Measurements from ENCODE around the gene GABRD. TPM values are rescaled to one million over a fixed set of nuclear protein-coding genes. Genes with fewer than 3 reads are reported as not detected.

The GABRD gene
- polyA plus RNA-seq, 10 donors: 0.41 to 2.1 (median 0.93) TPM

- no peak for DNase-seq
Measured at GRCh38 chr1:1984560-1985070, 34.5 kb upstream of the GABRD start.

DNA sequence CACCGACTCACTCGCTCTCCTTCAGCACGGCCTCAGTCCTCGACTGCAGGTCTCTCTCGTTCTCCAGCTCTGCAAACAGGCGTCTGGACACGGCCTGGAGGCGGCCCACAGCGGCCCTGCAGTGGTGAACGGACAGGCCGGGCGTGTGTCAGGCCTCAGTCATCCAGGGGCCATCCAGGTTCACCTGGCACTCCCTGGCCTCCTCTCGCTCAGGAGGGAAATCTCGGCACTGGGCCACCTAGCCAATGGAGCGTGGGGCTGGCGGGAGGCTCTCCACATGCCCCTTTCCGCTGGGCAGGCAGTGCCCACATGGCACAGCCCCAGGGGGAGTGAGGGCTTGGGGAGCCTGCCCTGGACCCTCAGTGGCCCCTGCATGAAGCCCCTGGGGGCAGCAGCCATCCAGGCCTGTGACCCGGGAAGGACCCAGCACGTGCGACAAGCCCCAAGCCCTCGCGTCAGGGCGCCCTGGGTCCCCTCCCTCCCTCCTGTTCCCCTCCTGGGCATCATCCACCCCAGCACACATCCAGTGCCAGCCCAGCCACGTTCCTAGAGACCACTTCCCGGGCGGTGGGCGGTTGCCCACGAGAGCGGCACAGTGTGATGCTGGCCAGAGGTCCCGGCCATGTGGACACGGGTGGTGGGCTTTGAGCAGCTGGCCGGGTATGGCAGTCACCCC, 33.6 kb upstream of the GABRD start:
- DNase-seq: no peak

- DNase-seq: no peak
Measured at GRCh38 chr1:1986451-1987141, 32.5 kb upstream of the GABRD start.

DNA sequence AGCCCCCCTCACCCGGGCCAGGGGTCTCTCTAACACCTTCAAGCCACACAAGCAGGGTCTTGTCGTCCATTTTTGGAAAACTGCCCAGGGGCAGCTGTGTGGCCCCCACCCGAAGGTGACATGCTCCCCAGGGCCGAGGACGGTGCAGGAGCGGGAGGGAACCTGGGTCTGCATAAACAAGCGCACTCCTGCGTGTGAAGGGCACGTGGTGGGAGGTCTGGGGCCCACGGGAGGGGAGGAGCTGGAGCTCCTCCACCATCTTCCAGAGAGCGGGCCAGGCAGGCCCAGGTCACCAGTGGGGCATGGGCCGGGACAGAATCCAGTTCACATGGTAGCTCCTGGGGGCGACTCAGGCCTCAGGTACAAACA, 32.0 kb upstream of the GABRD start:
- no peak for DNase-seq

DNA sequence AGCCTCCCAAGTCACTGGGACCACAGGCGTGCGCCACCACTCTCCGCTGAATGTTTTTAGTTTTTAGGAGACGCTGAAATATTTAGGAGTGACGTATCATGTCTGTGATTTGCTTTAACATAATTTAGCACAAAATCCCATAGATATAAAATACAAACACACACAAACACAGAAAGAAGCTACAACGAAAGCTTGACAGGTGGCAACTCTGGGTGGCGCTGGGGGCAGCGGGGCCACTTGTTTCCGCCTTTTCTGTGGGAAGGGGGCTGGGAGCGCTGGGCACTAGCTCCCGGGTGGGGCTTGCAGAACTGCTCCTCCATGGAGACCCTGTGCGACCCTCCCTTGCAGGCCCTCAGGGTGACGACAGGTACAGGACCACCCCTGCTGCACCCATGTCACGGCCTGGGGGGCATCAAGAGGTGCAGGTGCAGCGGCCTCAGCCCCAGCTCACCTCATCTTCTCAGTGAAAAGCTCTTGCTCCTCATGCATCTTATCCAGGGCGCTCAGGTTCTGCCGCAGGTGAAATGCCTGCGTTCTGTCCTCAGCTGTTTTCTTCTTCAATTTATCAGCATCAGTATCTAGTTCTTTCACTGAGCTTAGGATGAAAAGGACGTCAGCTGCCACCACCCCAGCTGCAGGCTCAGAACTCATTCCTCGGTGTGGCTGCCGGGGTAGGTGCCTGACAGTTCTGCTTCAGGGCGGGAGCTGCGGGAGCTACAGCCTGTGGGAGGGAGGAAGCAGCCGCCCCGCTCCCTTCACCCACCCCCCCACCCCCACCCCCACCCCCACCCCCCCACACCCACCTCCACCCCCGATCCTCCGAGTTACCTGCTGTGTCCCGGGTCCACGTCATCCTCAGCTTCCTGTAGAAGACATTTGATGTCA, 30.8 kb upstream of the GABRD start:
- DNase-seq: no peak

GRCh38 chr1:1989102-1989542, 30.0 kb upstream of the GABRD start:
- DNase-seq: peak in 2 of 3 donors; percentile 25 to 54

GRCh38 chr1:1989789-1990188, 29.4 kb upstream of the GABRD start:
- DNase-seq: peak; percentile 21 to 67 (median 38)

DNA sequence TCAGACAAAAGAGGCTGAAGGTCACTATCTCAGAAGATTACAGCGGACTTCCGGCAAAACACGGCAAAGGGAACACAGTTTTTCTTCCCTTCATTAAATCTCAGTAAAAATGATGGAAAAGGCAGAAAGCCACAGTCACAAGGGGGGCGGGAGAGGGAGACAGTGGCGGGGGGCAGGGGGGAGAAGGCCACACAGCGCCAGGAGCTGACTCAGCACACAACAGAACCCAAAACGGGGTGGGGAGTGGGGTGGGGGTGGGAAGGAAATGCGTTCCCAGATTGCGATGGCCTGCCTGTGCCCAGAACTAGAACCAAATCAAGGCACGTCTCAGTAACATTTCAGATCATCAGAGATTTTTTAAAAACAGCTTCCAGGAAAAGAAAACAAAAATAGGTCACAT, 28.9 kb upstream of the GABRD start:
- DNase-seq: peak; percentile 33 to 69 (median 53)

GRCh38 chr1:1994536-1994935, 24.6 kb upstream of the GABRD start:
- DNase-seq: no peak

GRCh38 chr1:1996207-1996651, 22.9 kb upstream of the GABRD start:
- DNase-seq: peak in 1 of 3 donors; percentile 26

GRCh38 chr1:1997576-1997975, 21.6 kb upstream of the GABRD start:
- no peak for DNase-seq

DNA sequence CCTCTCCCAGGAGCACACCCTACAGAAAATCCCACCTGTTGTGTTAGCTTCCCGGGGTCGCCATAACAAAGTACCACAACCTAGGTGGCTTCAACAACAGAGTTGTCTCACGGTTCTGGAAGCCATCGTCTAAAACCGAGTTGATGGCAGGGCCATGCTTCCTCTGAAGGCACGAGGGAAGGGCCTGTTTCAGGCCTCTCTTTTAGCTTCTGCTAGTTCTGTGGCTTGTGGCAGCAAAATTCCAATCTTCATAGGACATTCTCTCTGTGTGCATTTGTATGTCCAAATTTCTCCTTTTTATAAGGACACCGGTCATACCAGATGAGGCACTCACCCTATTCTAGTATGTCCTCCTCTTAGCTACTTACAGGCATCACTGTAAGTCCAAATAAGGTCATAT, 18.7 kb upstream of the GABRD start:
- no peak for DNase-seq

DNA sequence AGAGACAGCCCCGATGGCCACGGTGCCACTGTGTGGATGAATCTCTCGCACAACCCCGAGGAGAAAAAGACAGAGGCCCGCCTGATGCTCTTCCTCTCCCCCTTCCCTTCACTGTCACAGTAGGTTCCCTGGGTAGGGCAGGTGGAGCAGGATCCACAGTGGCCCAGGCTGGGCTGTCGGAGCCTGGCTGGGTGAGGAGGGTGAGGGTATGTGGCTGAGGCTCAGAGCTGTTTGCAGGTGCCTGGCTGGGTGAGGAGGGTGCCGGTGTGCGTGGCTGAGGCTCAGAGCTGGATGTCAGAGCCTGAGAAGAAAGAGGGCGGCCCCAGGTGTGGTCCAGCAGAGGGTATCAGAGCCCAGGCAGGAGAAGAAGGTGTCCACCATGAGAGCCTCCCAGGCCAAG, 18.3 kb upstream of the GABRD start:
- no peak for DNase-seq

DNA sequence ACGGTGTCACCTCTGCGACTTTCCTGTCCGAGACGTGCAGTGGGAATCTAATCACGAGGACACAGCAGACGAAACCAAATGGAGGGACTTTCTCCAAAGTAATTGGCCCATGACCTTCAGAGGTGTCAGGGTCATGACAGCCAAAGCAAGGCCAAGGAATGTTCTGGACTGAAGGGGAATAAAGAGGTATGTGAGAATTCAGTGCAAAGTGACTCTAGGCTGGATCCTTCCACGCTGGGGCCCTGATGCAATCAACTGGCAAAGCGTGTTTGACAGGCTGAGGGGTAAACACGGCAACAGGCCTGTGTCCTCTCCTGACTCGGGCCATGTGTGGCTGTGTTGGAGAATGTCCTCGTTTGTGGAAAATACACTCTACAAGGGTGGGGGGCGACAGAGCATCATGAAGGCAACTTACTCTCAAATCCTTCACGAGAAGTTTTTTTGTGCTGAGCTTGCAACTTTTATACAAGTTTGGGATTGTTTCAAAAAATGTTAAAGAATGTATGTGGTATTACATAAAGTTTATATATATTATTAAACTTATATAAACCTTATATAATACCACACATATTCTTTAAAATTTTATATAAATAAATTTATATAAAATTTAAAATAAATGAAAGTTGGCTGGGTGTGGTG, 17.3 kb upstream of the GABRD start:
- no peak for DNase-seq

- DNase-seq: peak in 1 of 3 donors; percentile 48
Measured at GRCh38 chr1:2003541-2004131, 15.5 kb upstream of the GABRD start, which contains the start of gene CFAP74. CFAP74 (minus strand) TSS chr1:2003786; CDS start chr1:1990956, 12,830 bp downstream.

DNA sequence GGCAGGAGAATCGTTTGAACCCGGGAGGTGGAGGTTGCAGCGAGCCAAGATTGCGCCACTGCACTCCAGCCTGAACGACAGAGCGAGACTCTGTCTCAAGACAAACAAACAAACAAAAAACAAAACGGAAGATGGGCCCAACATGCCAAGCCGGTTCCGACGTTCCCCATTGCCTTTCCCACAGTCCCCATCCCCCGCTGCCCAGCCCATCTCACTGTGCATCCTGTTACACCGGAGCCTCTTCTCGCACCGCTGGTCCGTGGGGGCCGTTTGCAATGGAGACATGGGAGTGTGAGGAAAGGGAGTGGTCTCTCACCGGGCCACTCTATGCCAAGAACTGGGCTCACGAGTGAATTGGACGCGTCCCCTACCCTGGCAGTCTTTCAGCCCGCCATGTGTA, 14.3 kb upstream of the GABRD start:
- no peak for DNase-seq

DNA sequence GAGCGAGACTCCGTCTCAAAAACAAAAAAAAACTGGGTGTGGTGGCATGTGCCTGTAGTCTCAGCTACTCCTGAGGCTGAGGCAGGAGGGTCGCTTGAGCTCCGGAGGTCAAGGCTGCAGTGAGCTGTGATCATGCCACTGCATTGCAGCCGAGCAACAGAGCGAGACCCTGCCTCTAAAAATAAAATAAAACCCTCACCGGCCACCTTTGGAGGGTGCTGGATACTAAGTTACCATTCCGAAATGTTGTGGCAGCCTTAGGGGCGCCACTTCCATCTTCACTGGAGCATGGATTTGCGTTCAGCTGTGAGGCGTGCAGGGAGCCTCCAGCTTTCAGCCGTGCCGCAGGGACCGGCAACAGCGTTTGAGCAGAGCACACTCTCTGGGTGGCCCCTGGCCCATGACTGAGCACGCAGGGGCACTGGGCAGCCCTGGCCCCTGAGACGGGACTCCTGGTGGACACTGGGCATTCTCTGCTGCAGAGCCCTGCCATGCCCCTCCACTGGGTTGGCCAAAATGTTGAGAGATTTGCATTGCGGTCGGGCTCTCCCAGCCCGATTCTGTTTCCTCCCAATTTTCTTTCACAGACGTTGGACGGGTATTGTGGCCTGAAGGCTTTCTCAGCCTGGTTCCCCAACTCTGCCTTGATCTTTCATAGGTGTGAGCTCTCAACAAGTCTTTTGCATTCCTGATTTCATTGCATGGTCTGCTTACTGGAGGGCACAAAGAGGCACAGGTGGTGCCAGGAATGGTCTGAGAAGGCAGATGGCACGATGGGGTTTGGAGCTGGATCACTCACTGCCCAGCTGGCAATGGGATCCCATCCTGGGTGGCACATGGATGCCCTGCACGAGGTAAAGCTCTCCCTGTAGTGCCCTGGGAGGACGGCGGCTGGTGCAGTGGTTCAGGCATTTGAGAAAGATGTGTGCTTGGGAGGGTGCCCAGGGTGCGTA, 9.8 kb upstream of the GABRD start:
- DNase-seq: no peak

GRCh38 chr1:2014181-2014580, 5.0 kb upstream of the GABRD start:
- DNase-seq: no peak

DNA sequence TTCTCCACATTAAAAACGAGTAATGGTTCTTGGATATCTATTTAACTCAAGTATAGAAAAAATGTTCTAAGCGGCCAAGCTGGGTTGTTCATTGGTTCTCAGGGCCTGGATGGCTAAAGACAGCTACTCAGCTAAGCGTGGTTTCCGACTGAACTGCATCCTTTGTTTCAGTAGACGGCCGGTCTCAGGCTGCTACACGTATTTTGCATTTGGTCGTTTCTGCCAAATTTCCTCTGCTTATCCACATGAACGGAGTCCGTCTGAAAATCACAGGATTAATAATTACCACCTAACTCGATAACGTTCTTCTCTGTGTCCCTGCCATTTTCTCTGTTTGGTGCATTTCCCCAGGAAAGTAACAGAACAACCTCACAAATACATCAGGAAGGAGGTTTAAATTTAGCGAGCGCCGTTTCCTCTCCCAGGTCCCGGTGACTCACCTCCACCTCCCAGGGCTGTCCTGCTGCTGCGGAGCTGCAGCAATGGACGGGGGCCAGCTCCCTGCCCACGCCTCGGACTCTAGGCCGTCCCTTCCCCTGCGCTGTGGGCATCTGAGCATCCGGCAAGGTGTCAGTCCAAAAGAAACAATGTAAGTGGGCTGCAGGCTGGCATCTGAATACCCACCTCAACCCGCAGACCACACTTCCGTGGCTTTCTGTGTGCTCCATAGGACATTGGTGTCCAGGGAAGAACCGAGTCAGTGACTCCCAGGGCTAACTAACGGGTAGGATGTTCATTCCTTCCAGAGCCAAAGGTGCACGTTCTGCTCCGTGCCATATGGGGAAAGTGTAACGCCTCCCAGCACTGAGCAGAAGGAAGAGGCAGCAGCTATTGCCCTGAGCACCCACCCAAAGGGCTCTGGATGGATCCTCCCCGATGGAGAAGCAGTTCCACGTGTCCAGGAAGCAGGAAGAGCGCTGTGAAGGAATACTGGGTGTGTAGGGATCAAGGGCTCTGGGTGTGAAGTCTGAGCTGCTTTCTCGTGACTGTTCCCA, 4.1 kb upstream of the GABRD start:
- DNase-seq: no peak
